ENCODE results near the gene CARD8.

DNA sequence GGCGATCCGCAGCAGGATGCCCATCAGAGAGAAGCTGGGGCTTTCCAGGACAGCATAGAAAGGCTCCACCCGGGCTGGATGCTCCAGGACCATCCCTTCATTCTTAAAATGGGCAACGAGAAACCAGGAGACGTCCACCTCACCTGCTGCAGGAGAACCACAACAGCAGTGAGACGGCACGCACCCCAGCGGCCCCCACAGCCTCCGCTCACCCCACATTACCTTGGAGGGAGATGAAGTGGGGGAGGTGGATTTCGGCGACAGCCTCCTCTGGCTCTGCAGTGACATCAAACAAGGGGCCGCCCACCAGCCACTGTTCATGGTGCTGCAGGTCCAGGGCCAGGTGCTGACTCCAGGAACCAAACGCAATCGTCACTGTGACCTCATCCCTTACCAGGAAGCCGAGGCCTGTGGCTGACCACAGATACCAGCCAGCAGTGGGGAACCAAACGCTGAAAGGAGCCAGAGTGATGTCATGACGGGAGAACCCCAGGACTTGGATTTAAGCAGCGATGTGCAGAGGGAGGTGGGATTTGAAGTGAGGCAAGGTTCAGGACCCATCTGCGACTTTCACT lies 25.1 kb downstream of the CARD8 start:
- TF ChIP-seq POLR2AphosphoS5 (IDR thresholded peaks at IDR 0.05; ENCODE audit: borderline replicate concordance, low read depth, low read length) (no peak), EZH2 (IDR thresholded peaks at IDR 0.05) (no peak)
